GM12878 (cell line): ENCODE results near the gene PTPRD. TPM values are rescaled to one million over a fixed set of nuclear protein-coding genes. Genes with fewer than 3 reads are reported as not detected.

ENCODE experiments used
- ATAC-seq: fragments of 200-7000 bp; cut with Tn5 transposase; 3 replicates; pipeline ENCODE4 v1.9.1; 2020; ENCODE audit warnings: mild to moderate bottlenecking, moderate library complexity
- BruUV-seq: library from RNA; stranded (reverse); fragments of 400-500 nt; replicated peaks from 2 replicates; lab custom pipeline; 2021; lab: Mats Ljungman, UMichigan
- CTCF ChIA-PET: fragments of 300-600 bp; sonication (Branson Sonifier 250); formaldehyde crosslinking; extraction: SDS; loops from one replicate; lab custom pipeline; 2021; ENCODE audit warnings: inconsistent platforms; lab: Yijun Ruan, JAX
- POLR2A ChIA-PET: fragments of 350-600 bp; formaldehyde crosslinking; extraction: SDS; loops from one replicate; lab custom pipeline; 2021; ENCODE audit warnings: inconsistent platforms; lab: Charles Lee
- RAD21 ChIA-PET: fragments of 300-600 bp; sonication (Branson Sonifier 250); formaldehyde crosslinking; loops from one replicate; lab custom pipeline; 2023; ENCODE audit warnings: antibody characterized with exemption; ENCODE audit not compliant: unreplicated experiment; lab: Charles Lee
- SMC1A ChIA-PET: fragments of 300-600 bp; sonication (Branson Sonifier 250); formaldehyde crosslinking; loops from one replicate; lab custom pipeline; 2023; ENCODE audit not compliant: unreplicated experiment, uncharacterized antibody; lab: Charles Lee
- DNase-seq: peaks from one replicate; pipeline ENCODE4 v3.0.0-alpha.2; 2011; ENCODE audit warnings: low read depth, low spot score
- FAIRE-seq: peaks from 3 replicates; lab custom pipeline; 2011; peaks lifted over from hg19 to GRCh38; lab: Jason Lieb, UNC
- H2AFZ ChIP-seq: 2 replicates; pipeline ENCODE4 v1.6.0; 2011; ENCODE audit warnings: low read depth, low read length, control low read depth; ENCODE audit not compliant: control insufficient read depth
- H3K27ac ChIP-seq: 2 replicates; pipeline ENCODE4 v1.5.1; 2011; ENCODE audit warnings: control low read depth; ENCODE audit not compliant: control insufficient read depth, insufficient read depth
- H3K27me3 ChIP-seq, 2 experiments: replicated peaks in 1 of 2; 2 replicates each; pipeline versions ENCODE4 v1.6.0 to v1.6.1; 2011; ENCODE audit warnings: low read length in 1 of 2; ENCODE audit not compliant: control insufficient read depth in 2 of 2, insufficient read depth in 2 of 2
- H3K36me3 ChIP-seq, 2 experiments: 2 replicates each; pipeline ENCODE4 v1.5.1; 2011; ENCODE audit warnings: low read length in 1 of 2; ENCODE audit not compliant: control insufficient read depth in 2 of 2, insufficient read depth in 2 of 2
- H3K4me1 ChIP-seq: 2 replicates; pipeline ENCODE4 v1.6.1; 2011; ENCODE audit warnings: mild to moderate bottlenecking, low read length, moderate library complexity, mixed read lengths; ENCODE audit not compliant: control insufficient read depth, insufficient read depth
- H3K4me2 ChIP-seq: 2 replicates; pipeline ENCODE4 v1.6.0; 2011; ENCODE audit warnings: control low read depth; ENCODE audit not compliant: control insufficient read depth, insufficient read depth
- H3K4me3 ChIP-seq: fragments of 200-600 bp; sonication (generic); 2 replicates; pipeline ENCODE4 v1.5.1; 2016
- H3K79me2 ChIP-seq: 2 replicates; pipeline ENCODE4 v1.6.0; 2011; ENCODE audit warnings: low read length; ENCODE audit not compliant: control insufficient read depth, insufficient read depth
- H3K9ac ChIP-seq: 2 replicates; pipeline ENCODE4 v1.8.0; 2011; ENCODE audit warnings: low read length, control low read depth, mixed read lengths; ENCODE audit not compliant: control insufficient read depth, insufficient read depth
- H3K9me3 ChIP-seq: replicated peaks from 3 replicates; pipeline ENCODE4 v1.5.1; 2011; ENCODE audit warnings: mild to moderate bottlenecking, low read length; ENCODE audit not compliant: control insufficient read depth, insufficient read depth
- H4K20me1 ChIP-seq: 2 replicates; pipeline ENCODE4 v1.6.0; 2011; ENCODE audit not compliant: control insufficient read depth, insufficient read depth
- GATAD2B ChIP-seq: fragments of 450-650 bp; conservative IDR thresholded peaks from 2 replicates; pipeline ENCODE4 v1.6.1; 2017; ENCODE audit warnings: low read depth, mild to moderate bottlenecking, moderate library complexity
- MEF2B ChIP-seq: fragments of 450-650 bp; IDR thresholded peaks from 2 replicates; pipeline ENCODE4 v1.6.1; 2018; ENCODE audit warnings: mild to moderate bottlenecking, moderate library complexity; ENCODE audit not compliant: partially characterized antibody, poor library complexity, severe bottlenecking
- MYC ChIP-seq: IDR thresholded peaks from 2 replicates; pipeline ENCODE4 v1.6.1; 2011; ENCODE audit warnings: mild to moderate bottlenecking, low read length, moderate library complexity, inconsistent platforms; ENCODE audit not compliant: insufficient read depth, insufficient replicate concordance, insufficient read length, severe bottlenecking
- NFXL1 ChIP-seq: fragments of 450-650 bp; IDR thresholded peaks from 2 replicates; pipeline ENCODE4 v1.6.1; 2017; ENCODE audit warnings: antibody characterized with exemption, mild to moderate bottlenecking, borderline replicate concordance
- NR2C1 ChIP-seq: fragments of 450-650 bp; IDR thresholded peaks from 2 replicates; pipeline ENCODE4 v1.6.1; 2017; ENCODE audit warnings: antibody characterized with exemption, mild to moderate bottlenecking, moderate library complexity
- RAD21 ChIP-seq: IDR thresholded peaks from 2 replicates; pipeline ENCODE4 v1.6.1; 2011; ENCODE audit warnings: mild to moderate bottlenecking, low read depth, low read length, moderate library complexity; ENCODE audit not compliant: insufficient read depth
- YY1 ChIP-seq: IDR thresholded peaks from 2 replicates; pipeline ENCODE4 v1.6.1; 2011; ENCODE audit warnings: low read depth, mild to moderate bottlenecking, low read length
- ZNF384 ChIP-seq: IDR thresholded peaks from 2 replicates; pipeline ENCODE4 v1.6.1; 2012; ENCODE audit warnings: low read depth, mild to moderate bottlenecking, low read length, improper control_type of control experiment, borderline replicate concordance
- WGBS: methylation state at CpG from one replicate; pipeline ENCODE4 v1.1.6; 2016; ENCODE audit warnings: low lambda C conversion rate; ENCODE audit not compliant: insufficient replicate concordance, insufficient coverage; ENCODE audit errors: missing lambda C conversion rate; 5-methylcytosine and 5-hydroxymethylcytosine counted together
- in situ Hi-C: fragments of 300-500 bp; cut with MboI; formaldehyde crosslinking; loops from 9 replicates; pipeline ENCODE4 v1.14.3; 2018; ENCODE audit warnings: mixed read lengths
- intact Hi-C: fragments of 100-400 bp; cut with micrococcal nuclease; formaldehyde crosslinking; loops from one replicate; pipeline ENCODE4 v1.14.2; 2022; ENCODE audit not compliant: unreplicated experiment
- polyA plus RNA-seq, 11 experiments: library from polyadenylated mRNA; depleted of rRNA in 4 of 11; unstranded in 6 of 11; stranded (reverse) in 5 of 11; fragments of >200 nt; fragmentation: Nextera tagmentation in 4 of 11; fragmentation: Illumina TruSeq in 1 of 11; extraction: Ambion mirVana in 4 of 11; extraction: Trizol in 1 of 11; gene quantifications; 1 replicate in 1 of 11; 2 replicates in 10 of 11; pipeline versions ENCODE4 v1.2.1 to v1.2.3, GENCODE V29; 2011 to 2016; ENCODE audit warnings: inconsistent platforms in 2 of 11, missing spikeins in 2 of 11, low read depth in 1 of 11
- total RNA-seq, 4 experiments: library from RNA; depleted of rRNA in 3 of 4; stranded (reverse); fragments of >200 nt in 3 of 4; fragmentation: Illumina TruSeq in 1 of 4; extraction: Trizol in 1 of 4; gene quantifications; 2 replicates each; pipeline versions ENCODE4 v1.2.1 to v1.2.3, GENCODE V29; 2013 to 2021
- TF ChIP-seq, protein P1 (sequence below): IDR thresholded peaks from 2 replicates; pipeline ENCODE4 v1.6.1; 2012; ENCODE audit warnings: low read depth, low read length, improper control_type of control experiment
- TF ChIP-seq, protein P2 (sequence below): IDR thresholded peaks from 2 replicates; pipeline ENCODE4 v1.6.1; 2011; ENCODE audit warnings: low read depth, low read length, improper control_type of control experiment, borderline replicate concordance

Gene PTPRD
- total and polyA plus RNA-seq, 10 of the 15 experiments (the other 5 are each of a cell fraction or from before 2014, with no cell fraction given), result under 0.01 to 0.05 (median 0.01) TPM; not detected in 7

DNA sequence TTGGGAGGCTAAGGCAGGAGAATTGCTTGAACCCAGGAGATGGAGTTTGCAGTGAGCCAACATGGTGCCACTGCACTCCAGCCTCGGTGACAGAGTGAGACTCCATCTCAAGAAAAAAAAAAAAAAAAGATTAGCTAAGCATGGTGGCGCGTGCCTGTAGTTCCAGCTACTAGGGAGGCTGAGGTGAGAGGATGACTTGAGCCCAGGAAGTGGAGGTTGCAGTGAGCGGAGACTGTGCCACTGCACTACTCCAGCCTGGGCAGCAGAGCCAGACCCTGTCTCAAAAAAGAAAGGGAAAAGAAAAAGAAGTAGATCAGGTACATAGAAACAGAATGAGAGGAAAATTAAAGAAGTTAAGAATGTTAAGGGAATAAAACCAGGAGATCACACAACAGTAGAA, 1886.1 kb downstream of the PTPRD start:
- H3K9me3 ChIP-seq, result no peaks in the 10 kb centered on the region
- RAD21 ChIA-PET, result interaction anchor here (0.6 kb wide), 1 partner anchor 285 kb away, joined by 3 read pairs; no protein-coding TSS in a partner anchor
- no peak overlapping the region for H3K4me3 ChIP-seq
- H3K4me2 ChIP-seq, result no peak overlapping the region
- CTCF ChIA-PET, result interaction anchor here (0.6 kb wide), 1 partner anchor 16 kb away, joined by 3 read pairs; no protein-coding TSS in a partner anchor
- no peaks in the 10 kb centered on the region for H4K20me1 ChIP-seq
- intact Hi-C loops (no loop called here), in situ Hi-C loops (no loop called here)
- H3K27me3 ChIP-seq, result no peaks in the 10 kb centered on the region
- no peaks in the 10 kb centered on the region for H3K79me2 ChIP-seq
- H3K4me1 ChIP-seq, result no peaks in the 10 kb centered on the region
- no peak for TF ChIP-seq ZNF384
- no peak for TF ChIP-seq RAD21
- no peak for TF ChIP-seq NFXL1
- TF ChIP-seq MYC, result no peak
- no peak for TF ChIP-seq YY1
- TF ChIP-seq, protein P1, sequence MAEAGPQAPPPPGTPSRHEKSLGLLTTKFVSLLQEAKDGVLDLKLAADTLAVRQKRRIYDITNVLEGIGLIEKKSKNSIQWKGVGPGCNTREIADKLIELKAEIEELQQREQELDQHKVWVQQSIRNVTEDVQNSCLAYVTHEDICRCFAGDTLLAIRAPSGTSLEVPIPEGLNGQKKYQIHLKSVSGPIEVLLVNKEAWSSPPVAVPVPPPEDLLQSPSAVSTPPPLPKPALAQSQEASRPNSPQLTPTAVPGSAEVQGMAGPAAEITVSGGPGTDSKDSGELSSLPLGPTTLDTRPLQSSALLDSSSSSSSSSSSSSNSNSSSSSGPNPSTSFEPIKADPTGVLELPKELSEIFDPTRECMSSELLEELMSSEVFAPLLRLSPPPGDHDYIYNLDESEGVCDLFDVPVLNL, result no peak
- no peak for TF ChIP-seq MEF2B
- TF ChIP-seq, protein P2, sequence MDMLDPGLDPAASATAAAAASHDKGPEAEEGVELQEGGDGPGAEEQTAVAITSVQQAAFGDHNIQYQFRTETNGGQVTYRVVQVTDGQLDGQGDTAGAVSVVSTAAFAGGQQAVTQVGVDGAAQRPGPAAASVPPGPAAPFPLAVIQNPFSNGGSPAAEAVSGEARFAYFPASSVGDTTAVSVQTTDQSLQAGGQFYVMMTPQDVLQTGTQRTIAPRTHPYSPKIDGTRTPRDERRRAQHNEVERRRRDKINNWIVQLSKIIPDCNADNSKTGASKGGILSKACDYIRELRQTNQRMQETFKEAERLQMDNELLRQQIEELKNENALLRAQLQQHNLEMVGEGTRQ, result no peak
- no peak for TF ChIP-seq NR2C1
- no peak for TF ChIP-seq GATAD2B
- H3K9ac ChIP-seq, result no peak overlapping the region
- H3K27ac ChIP-seq, result no peak overlapping the region
- H2AFZ ChIP-seq, result no peak overlapping the region
- no peaks in the 10 kb centered on the region for H3K36me3 ChIP-seq
- SMC1A ChIA-PET, result no interaction called here
- ATAC-seq (no peak), DNase-seq (no peak), FAIRE-seq (no peak)
- POLR2A ChIA-PET, result no interaction called here
- WGBS, result 78% methylated on average over 4 of the region's 4 CpGs
- BruUV-seq, result no TSS peak
